HG03066 (cell line): ENCODE data around the gene SPI1.

Experiments
- ATAC-seq: cut with Tn5 transposase; IDR thresholded peaks from one replicate; pipeline ENCODE4 v1.9.1; 2021; ENCODE audit warnings: low read depth; ENCODE audit not compliant: unreplicated experiment

SPI1 gene

GRCh38 chr11:47360341-47360740, 18.0 kb downstream of the SPI1 start:
- no peak for ATAC-seq

GRCh38 chr11:47359586-47359985, 18.8 kb downstream of the SPI1 start:
- no peak for ATAC-seq

GRCh38 chr11:47359162-47359561, 19.2 kb downstream of the SPI1 start:
- no peak for ATAC-seq

- no peak for ATAC-seq
These were observed 19.7 kb downstream of the SPI1 start for GRCh38 chr11:47358731-47359051.

GRCh38 chr11:47357985-47358730, 20.2 kb downstream of the SPI1 start:
- ATAC-seq = no peak

GRCh38 chr11:47356998-47357329, 21.4 kb downstream of the SPI1 start:
- ATAC-seq = no peak

- no peak for ATAC-seq
These were observed 22.0 kb downstream of the SPI1 start for GRCh38 chr11:47356129-47356997.

GRCh38 chr11:47355283-47356128, 22.8 kb downstream of the SPI1 start:
- no peak for ATAC-seq

GRCh38 chr11:47354913-47355282, 23.4 kb downstream of the SPI1 start:
- ATAC-seq = no peak

- ATAC-seq = no peak
These were observed 24.2 kb downstream of the SPI1 start for GRCh38 chr11:47353978-47354774.

- ATAC-seq = no peak
These were observed 25.8 kb downstream of the SPI1 start, which contains the start of gene MYBPC3 for GRCh38 chr11:47352556-47352955. MYBPC3 (minus strand) TSS chr11:47352702; CDS start chr11:47352647, 55 bp downstream.

- ATAC-seq = no peak
These were observed 26.9 kb downstream of the SPI1 start for GRCh38 chr11:47351156-47352126.

GRCh38 chr11:47350315-47350714, 28.0 kb downstream of the SPI1 start:
- no peak for ATAC-seq

GRCh38 chr11:47349521-47350095, 28.7 kb downstream of the SPI1 start:
- ATAC-seq = no peak

GRCh38 chr11:47348859-47349258, 29.5 kb downstream of the SPI1 start:
- no peak for ATAC-seq

- ATAC-seq = no peak
These were observed 30.1 kb downstream of the SPI1 start for GRCh38 chr11:47348131-47348802.

- ATAC-seq = no peak
These were observed 31.2 kb downstream of the SPI1 start for GRCh38 chr11:47347137-47347536.

- ATAC-seq = no peak
These were observed 32.3 kb downstream of the SPI1 start for GRCh38 chr11:47345890-47346563.
